GM12878 (cell line): ENCODE data around the gene LDHAL6A. TPM values are rescaled to one million over a fixed set of nuclear protein-coding genes. Genes with fewer than 3 reads are reported as not detected.

Experiments used
- ATF7 ChIP-seq: fragments of 450-650 bp; IDR thresholded peaks from 2 replicates; pipeline ENCODE4 v1.6.1; 2016; ENCODE audit warnings: low read depth, mild to moderate bottlenecking
- CHD4 ChIP-seq: fragments of 200-600 bp; sonication (generic); IDR thresholded peaks from 2 replicates; pipeline ENCODE4 v1.6.1; 2016; ENCODE audit warnings: mild to moderate bottlenecking
- CREB1 ChIP-seq: IDR thresholded peaks from 2 replicates; pipeline ENCODE4 v1.6.1; 2012; ENCODE audit warnings: low read depth, mild to moderate bottlenecking, inconsistent platforms
- EED ChIP-seq: sonication (generic); IDR thresholded peaks from 2 replicates; pipeline ENCODE4 v1.6.1; 2016; ENCODE audit warnings: antibody characterized with exemption, low read depth
- HSF1 ChIP-seq: fragments of 150-350 bp; IDR thresholded peaks from 2 replicates; pipeline ENCODE4 v1.6.1; 2014; ENCODE audit warnings: mild to moderate bottlenecking, low read depth, low read length
- IKZF2 ChIP-seq, 2 experiments: fragments of 450-650 bp; IDR thresholded peaks; 2 replicates each; pipeline ENCODE4 v1.6.1; 2017; ENCODE audit warnings: mild to moderate bottlenecking in 2 of 2, moderate library complexity in 2 of 2
- IRF4 ChIP-seq: IDR thresholded peaks from 2 replicates; pipeline ENCODE4 v1.6.1; 2011; ENCODE audit warnings: low read depth, low read length
- KDM1A ChIP-seq: fragments of 200-600 bp; sonication (generic); IDR thresholded peaks from 2 replicates; pipeline ENCODE4 v1.6.1; 2016; ENCODE audit warnings: borderline replicate concordance
- MAX ChIP-seq: IDR thresholded peaks from 2 replicates; pipeline ENCODE4 v1.6.1; 2012; ENCODE audit warnings: low read depth, low read length, improper control_type of control experiment
- MTA2 ChIP-seq: fragments of 450-650 bp; IDR thresholded peaks from 2 replicates; pipeline ENCODE4 v1.6.1; 2016; ENCODE audit warnings: low read depth, mild to moderate bottlenecking, moderate library complexity
- MYC ChIP-seq: IDR thresholded peaks from 2 replicates; pipeline ENCODE4 v1.6.1; 2011; ENCODE audit warnings: mild to moderate bottlenecking, low read length, moderate library complexity, inconsistent platforms; ENCODE audit not compliant: insufficient read depth, insufficient replicate concordance, insufficient read length, severe bottlenecking
- NBN ChIP-seq: fragments of 450-650 bp; IDR thresholded peaks from 2 replicates; pipeline ENCODE4 v1.6.1; 2016
- NR2F1 ChIP-seq: fragments of 450-650 bp; conservative IDR thresholded peaks from 2 replicates; pipeline ENCODE4 v1.6.1; 2017; ENCODE audit warnings: mild to moderate bottlenecking
- PAX5 ChIP-seq: IDR thresholded peaks from 2 replicates; pipeline ENCODE4 v1.6.1; 2011; ENCODE audit warnings: low read depth, low read length, borderline replicate concordance
- RAD51 ChIP-seq: fragments of 450-650 bp; IDR thresholded peaks from 2 replicates; pipeline ENCODE4 v1.6.1; 2016; ENCODE audit warnings: moderate library complexity, mild to moderate bottlenecking, inconsistent platforms
- RFX5 ChIP-seq: IDR thresholded peaks from 2 replicates; pipeline ENCODE4 v1.6.1; 2011; ENCODE audit warnings: low read depth, low read length, improper control_type of control experiment
- RUNX3 ChIP-seq: IDR thresholded peaks from 2 replicates; pipeline ENCODE4 v1.6.1; 2012; ENCODE audit warnings: low read length, inconsistent platforms
- SMC3 ChIP-seq: IDR thresholded peaks from 2 replicates; pipeline ENCODE4 v1.6.1; 2011; ENCODE audit warnings: low read length, improper control_type of control experiment, borderline replicate concordance
- STAT3 ChIP-seq: IDR thresholded peaks from 2 replicates; pipeline ENCODE4 v1.6.1; 2011; ENCODE audit warnings: low read depth, low read length, improper control_type of control experiment
- ZBTB4 ChIP-seq: fragments of 450-650 bp; formaldehyde crosslinking; IDR thresholded peaks from 2 replicates; pipeline ENCODE4 v1.4.0; 2022; ENCODE audit warnings: mild to moderate bottlenecking, moderate library complexity
- ZNF622 ChIP-seq: fragments of 450-650 bp; IDR thresholded peaks from 2 replicates; pipeline ENCODE4 v1.6.1; 2017; ENCODE audit warnings: mild to moderate bottlenecking, inconsistent platforms
- polyA plus RNA-seq, 11 experiments: library from polyadenylated mRNA; depleted of rRNA in 4 of 11; unstranded in 6 of 11; stranded (reverse) in 5 of 11; fragments of >200 nt; fragmentation: Nextera tagmentation in 4 of 11; fragmentation: Illumina TruSeq in 1 of 11; extraction: Ambion mirVana in 4 of 11; extraction: Trizol in 1 of 11; gene quantifications; 1 replicate in 1 of 11; 2 replicates in 10 of 11; pipeline versions ENCODE4 v1.2.1 to v1.2.3, GENCODE V29; 2011 to 2016; ENCODE audit warnings: inconsistent platforms in 2 of 11, missing spikeins in 2 of 11, low read depth in 1 of 11
- total RNA-seq, 4 experiments: library from RNA; depleted of rRNA in 3 of 4; stranded (reverse); fragments of >200 nt in 3 of 4; fragmentation: Illumina TruSeq in 1 of 4; extraction: Trizol in 1 of 4; gene quantifications; 2 replicates each; pipeline versions ENCODE4 v1.2.1 to v1.2.3, GENCODE V29; 2013 to 2021
- TF ChIP-seq, protein P1 (sequence below): fragments of 450-650 bp; IDR thresholded peaks from 2 replicates; pipeline ENCODE4 v1.6.1; 2017; ENCODE audit warnings: borderline replicate concordance
- TF ChIP-seq, protein P2 (sequence below): IDR thresholded peaks from 2 replicates; pipeline ENCODE4 v1.6.1; 2011; ENCODE audit warnings: low read depth, mild to moderate bottlenecking, low read length, moderate library complexity, borderline replicate concordance; ENCODE audit errors: extremely low read depth
- TF ChIP-seq, protein P3 (sequence below): IDR thresholded peaks from 2 replicates; pipeline ENCODE4 v1.6.1; 2012; ENCODE audit warnings: low read depth, low read length, improper control_type of control experiment

The LDHAL6A gene
- total and polyA plus RNA-seq, 10 of the 15 experiments (the other 5 are each of a cell fraction or from before 2014, with no cell fraction given), result 0.03 to 0.11 (median 0.09) TPM; not detected in 7

DNA sequence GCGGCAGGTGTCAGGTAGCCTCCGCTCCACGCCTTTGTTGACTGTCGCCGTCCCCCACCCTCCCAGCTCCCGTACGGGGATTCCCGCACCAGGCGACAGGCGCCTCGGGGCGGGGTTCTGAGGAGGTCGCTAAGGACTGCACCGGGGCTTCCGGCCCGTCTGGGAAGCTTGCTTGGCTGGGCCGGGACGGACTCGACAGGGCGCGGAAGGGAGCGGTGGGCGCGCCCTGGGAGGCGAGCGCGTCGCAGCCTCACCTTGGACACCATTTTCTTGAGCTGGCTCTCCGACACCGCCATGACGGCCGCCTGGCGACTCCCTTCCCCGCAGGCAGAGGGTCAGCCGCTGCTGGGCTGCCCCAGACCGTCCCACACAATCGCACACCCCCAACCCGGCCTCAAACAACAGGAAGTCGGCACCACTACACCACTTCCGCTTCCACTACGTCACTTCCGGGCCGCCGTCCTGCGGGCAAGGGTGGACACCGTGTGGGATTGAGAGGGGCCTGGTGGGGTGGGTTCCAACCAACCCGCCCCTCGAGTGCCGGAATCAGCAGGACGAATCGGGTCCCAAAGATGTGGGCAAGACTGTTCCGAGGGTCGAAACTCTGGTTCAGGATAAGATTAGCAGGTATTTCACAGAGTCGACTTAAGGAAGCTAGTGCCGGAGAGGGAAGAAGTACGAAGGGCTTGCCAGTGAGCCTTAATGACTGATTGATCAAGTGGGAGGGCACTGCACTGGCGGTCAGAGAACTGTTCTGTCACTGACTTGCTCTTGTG is 71.1 kb downstream of the LDHAL6A start, which contains the start of gene TSG101 (continued):
- TF ChIP-seq HSF1 (no peak), ATF7 (peak; percentile 91), PAX5 (peak; percentile 54; the same call in 1 of the 2 replicates), NR2F1 (peak; percentile 64), CREB1 (peak; percentile 94), KDM1A (no peak), RFX5 (0 out of 2 replicates have a peak, but pooled peaks have one; percentile 24), CHD4 (no peak), SMC3 (peak; percentile 12; the same call in 1 of the 2 replicates), ZNF622 (no peak), MYC (no peak), EED (peak; percentile 37; the same call in 1 of the 2 replicates), MAX (peak; percentile 43; the same call in 1 of the 2 replicates), IKZF2 (IDR thresholded peaks at IDR 0.05) (peak; percentile 15 to 61; a peak in 3 of 4 replicates), IRF4 (peak; percentile 31; the same call in 1 of the 2 replicates), STAT3 (no peak), RUNX3 (peak; percentile 93), MTA2 (0 out of 2 replicates have a peak, but pooled peaks have one; percentile 40), ZBTB4 (no peak), RAD51 (no peak), NBN (peak; percentile 95)
- TF ChIP-seq, protein P1, sequence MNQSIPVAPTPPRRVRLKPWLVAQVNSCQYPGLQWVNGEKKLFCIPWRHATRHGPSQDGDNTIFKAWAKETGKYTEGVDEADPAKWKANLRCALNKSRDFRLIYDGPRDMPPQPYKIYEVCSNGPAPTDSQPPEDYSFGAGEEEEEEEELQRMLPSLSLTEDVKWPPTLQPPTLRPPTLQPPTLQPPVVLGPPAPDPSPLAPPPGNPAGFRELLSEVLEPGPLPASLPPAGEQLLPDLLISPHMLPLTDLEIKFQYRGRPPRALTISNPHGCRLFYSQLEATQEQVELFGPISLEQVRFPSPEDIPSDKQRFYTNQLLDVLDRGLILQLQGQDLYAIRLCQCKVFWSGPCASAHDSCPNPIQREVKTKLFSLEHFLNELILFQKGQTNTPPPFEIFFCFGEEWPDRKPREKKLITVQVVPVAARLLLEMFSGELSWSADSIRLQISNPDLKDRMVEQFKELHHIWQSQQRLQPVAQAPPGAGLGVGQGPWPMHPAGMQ, result no peak
- TF ChIP-seq, protein P2, sequence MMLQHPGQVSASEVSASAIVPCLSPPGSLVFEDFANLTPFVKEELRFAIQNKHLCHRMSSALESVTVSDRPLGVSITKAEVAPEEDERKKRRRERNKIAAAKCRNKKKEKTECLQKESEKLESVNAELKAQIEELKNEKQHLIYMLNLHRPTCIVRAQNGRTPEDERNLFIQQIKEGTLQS, result no peak
- TF ChIP-seq, protein P3, sequence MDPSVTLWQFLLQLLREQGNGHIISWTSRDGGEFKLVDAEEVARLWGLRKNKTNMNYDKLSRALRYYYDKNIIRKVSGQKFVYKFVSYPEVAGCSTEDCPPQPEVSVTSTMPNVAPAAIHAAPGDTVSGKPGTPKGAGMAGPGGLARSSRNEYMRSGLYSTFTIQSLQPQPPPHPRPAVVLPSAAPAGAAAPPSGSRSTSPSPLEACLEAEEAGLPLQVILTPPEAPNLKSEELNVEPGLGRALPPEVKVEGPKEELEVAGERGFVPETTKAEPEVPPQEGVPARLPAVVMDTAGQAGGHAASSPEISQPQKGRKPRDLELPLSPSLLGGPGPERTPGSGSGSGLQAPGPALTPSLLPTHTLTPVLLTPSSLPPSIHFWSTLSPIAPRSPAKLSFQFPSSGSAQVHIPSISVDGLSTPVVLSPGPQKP, result peak; percentile 89
